Epithelial cell of esophagus (primary cell): Measurements from ENCODE around the gene ARMC9.

Experiments
- DNase-seq: peaks from one replicate; pipeline ENCODE4 v3.0.0; 2010; ENCODE audit warnings: low read depth
- H3K4me3 ChIP-seq: 2 replicates; pipeline ENCODE4 v1.5.1; 2011; ENCODE audit warnings: mild to moderate bottlenecking, low read length, control low read depth
- TF ChIP-seq, protein P1 (sequence below): IDR thresholded peaks from 2 replicates; pipeline ENCODE4 v1.5.1; 2011; ENCODE audit warnings: low read depth, mild to moderate bottlenecking, low read length, control low read depth, inconsistent platforms; ENCODE audit not compliant: insufficient read depth; ENCODE audit errors: missing control alignments

The ARMC9 gene

DNA sequence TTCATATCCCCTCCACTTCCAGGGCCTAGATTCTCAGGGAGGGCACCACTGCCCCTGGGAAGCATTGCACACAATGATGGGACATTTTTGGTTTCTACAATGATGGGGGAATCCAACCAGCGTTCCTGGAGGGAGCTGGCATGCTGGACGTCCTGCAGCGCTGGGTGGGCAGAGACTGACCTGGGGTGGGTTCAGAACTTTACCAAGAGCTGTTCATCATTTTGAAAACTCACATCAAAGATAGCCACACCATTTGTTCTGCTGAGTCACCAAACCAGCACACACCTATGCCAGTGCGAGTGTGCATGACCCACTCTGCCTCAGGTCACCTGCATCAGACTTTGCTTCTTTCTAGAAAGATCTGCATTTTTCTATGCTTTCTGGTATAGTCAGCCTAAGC is 14.1 kb upstream of the ARMC9 start:
- DNase-seq = no peak
- TF ChIP-seq, protein P1, sequence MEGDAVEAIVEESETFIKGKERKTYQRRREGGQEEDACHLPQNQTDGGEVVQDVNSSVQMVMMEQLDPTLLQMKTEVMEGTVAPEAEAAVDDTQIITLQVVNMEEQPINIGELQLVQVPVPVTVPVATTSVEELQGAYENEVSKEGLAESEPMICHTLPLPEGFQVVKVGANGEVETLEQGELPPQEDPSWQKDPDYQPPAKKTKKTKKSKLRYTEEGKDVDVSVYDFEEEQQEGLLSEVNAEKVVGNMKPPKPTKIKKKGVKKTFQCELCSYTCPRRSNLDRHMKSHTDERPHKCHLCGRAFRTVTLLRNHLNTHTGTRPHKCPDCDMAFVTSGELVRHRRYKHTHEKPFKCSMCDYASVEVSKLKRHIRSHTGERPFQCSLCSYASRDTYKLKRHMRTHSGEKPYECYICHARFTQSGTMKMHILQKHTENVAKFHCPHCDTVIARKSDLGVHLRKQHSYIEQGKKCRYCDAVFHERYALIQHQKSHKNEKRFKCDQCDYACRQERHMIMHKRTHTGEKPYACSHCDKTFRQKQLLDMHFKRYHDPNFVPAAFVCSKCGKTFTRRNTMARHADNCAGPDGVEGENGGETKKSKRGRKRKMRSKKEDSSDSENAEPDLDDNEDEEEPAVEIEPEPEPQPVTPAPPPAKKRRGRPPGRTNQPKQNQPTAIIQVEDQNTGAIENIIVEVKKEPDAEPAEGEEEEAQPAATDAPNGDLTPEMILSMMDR = no peak
- H3K4me3 ChIP-seq = no peak overlapping the region

DNA sequence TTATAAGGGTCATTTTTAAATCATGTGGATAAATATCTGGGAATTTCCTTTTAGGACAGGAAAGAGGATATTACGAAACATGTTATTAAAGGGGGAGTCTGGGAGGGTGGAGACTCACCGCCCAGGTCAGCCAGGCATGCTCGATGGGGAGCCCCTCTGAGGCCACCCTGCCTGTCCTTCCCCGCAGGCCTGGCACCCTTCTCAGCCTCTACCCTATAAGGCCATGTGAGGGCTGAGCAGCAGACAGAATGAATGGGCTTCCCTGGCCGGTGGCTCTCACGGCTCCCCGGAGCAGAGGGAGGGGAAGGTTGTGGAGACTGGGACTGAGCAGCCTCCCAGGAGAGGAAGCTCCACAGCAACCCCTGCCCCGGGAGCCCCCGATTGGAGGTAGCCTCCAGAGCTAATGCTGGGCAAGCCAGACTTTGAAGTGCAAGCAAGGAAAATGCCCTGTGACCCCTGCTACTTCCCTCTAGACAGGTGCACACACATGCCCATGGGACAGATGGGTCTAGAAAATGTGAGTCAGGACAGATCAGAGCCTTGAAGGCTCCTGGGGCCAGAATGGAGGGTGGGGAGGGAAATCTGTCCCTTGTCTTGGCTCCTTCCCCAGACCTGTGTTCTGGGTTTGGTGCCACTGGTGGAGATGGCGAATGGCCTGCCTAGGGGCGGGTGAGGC is 13.2 kb upstream of the ARMC9 start:
- DNase-seq = no peak
- TF ChIP-seq, protein P1 = no peak

DNA sequence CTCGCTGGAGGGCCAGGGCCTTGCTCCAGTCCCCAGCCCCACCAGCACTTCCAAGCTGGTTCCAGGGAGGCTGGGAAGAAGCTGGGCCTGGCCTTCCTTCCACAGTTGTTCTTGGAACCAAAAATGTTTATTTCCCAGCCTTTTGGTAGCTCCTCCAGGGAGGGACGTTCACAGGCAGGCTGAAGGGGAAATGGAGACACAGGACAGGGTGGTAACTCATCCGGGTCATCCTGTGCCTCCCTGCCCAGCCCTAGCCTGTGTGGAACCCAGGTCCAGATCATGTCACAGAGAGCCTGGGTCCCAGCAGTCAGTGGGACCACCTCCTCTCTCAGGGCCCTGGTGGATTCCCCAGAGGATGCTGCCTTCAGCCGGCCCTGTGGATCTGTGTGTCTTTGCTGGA is 12.5 kb upstream of the ARMC9 start:
- no peak overlapping the region for H3K4me3 ChIP-seq
- DNase-seq = no peak
- TF ChIP-seq, protein P1 = no peak

More for the DNA sequence above, 13.2 kb upstream of the ARMC9 start:
- no peak overlapping the region for H3K4me3 ChIP-seq

DNA sequence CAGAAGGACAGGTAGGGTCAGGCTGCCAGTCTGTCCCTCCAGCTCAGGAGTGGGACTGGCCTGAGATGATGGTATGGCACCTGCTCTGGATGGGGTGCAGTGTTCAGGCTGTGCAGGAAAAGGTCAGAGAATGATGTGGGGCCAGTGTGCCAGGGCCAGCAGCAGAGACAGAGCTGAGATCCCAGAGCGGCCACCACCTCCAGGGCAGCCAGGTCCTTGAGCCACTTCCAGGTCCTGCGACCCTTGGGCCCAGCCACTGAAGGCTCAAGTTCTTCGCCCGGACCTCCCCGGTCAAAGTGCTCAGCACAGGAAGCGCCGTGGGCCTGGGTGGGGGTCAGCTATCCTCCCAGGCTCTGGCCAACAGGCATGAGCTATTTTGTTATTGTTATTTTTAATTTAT is 12.1 kb upstream of the ARMC9 start:
- no peak for DNase-seq
- TF ChIP-seq, protein P1 = no peak
- no peak overlapping the region for H3K4me3 ChIP-seq

DNA sequence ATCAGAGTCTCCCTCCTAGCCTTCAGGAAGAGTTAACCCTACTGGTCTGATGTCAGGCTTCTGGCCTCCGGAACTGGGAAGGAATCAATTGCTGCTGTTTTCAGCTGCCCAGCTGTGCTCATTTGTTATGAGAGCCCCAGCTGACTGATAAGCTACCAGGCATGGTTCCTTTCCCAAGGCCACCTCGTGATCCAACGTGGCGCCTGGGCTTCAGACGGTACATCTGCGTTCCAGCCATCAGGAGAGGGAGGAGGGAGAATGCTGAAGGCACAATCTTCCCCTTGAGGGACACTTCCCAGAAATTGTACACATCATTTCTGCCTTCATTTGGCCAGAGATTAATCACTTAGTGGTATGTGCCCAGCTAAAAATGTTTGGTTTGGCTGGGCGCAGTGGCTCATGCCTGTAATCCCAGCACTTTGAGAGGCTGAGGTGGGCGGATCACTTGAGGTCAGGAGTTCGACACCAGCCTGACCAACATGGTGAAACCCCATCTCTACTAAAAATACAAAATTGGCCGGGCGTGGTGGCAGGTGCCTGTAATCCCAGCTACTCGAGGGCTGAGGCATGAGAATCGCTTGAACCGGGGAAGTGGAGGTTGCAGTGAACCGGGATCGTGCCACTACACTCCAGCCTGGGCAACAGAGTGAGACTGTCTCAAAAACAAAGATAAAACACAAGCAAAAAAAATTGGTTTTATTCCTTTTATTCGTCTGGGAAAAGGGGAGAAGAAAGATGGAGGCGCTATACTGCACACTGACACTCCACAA is 10.5 kb upstream of the ARMC9 start:
- DNase-seq = no peak
- no peak overlapping the region for H3K4me3 ChIP-seq
- TF ChIP-seq, protein P1 = no peak

DNA sequence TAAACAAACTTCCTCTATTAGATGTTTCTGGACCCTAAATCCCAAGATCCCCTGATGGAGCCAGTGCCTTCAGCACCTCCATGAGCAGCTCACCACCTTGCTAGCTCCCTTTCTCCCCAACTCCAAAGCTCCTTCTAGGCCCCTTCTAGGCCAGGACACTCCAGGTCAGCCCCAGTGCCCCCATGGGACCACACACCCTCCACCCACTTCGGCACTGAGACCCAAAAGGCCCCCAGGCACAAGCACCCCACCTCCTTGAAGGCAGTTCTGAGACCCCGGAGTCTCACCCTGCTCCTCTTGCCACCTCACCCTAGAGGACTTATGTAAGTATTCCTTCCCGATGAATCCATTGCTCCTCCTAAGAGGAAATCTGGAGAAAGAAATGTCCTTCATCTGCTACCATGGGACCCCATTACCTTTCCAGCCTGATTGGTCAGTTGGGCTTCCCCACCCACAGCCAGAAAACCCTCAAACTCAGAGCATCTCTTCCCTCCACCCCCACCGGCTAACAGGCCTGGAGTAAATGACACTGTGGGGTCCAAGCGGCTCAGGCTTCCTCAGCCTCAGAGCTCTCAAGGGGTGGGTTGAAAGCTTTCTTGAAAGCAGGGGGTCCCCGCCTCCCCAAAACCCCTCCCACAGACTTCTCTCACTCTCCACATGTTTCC is 9.8 kb upstream of the ARMC9 start:
- TF ChIP-seq, protein P1 = no peak
- DNase-seq = no peak
- no peak overlapping the region for H3K4me3 ChIP-seq
